K562 (cell line): ENCODE measurements around the gene KRTAP4-7.

Source experiments
- BHLHE40 ChIP-seq: IDR thresholded peaks from 2 replicates; pipeline ENCODE4 v1.6.1; 2011; ENCODE audit warnings: low read length, improper control_type of control experiment
- POLR2A ChIP-seq: fragments of 450-650 bp; conservative IDR thresholded peaks from 2 replicates; pipeline ENCODE4 v1.6.1; 2016

DNA sequence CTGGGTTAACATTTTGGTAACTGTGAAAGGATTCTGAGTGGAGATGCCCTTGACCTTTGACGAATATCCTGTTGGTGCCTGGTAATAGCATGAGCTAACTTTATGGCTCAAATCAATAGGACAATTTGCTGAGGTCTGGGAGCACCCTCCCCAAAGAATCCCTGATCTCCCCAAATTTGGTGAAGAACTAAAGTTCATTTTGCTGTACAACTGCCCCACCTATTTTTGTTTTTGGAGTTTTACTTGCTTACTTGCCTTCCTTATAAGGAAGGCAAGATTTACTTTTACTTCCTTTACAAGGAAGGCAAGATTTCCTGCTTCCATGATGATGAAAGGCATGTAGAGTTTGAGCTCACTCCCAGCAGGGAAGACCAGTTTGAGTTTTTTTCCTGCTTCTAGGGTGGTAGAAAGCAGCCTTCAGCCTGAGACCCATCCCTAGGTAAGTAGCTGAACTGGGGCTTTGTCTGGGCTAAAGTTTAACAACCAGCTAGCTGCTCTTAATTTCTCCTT is 24.0 kb downstream of the KRTAP4-7 start:
- TF ChIP-seq POLR2A: no peak
- no peak for TF ChIP-seq BHLHE40
